RKO (cell line): ENCODE data around the gene TBCE.
"Not testable (repeated sequence)": the region's sequence is repeated elsewhere in the genome, so short reads cannot be mapped to it uniquely, and the experiment has no call there.

Experiments used
- DNase-seq: peaks from one replicate; pipeline ENCODE4 v3.0.0-alpha.2; 2016; ENCODE audit warnings: low spot score

TBCE gene

GRCh38 chr1:235455097-235455496, 87.9 kb downstream of the TBCE start:
- DNase-seq = no peak

- DNase-seq = no peak
These were observed 88.6 kb downstream of the TBCE start for GRCh38 chr1:235455823-235456222.

GRCh38 chr1:235457856-235458255, 90.6 kb downstream of the TBCE start:
- not testable (repeated sequence) for DNase-seq

GRCh38 chr1:235460770-235461169, 93.5 kb downstream of the TBCE start:
- DNase-seq = no peak

GRCh38 chr1:235461954-235462353, 94.7 kb downstream of the TBCE start:
- DNase-seq = no peak

GRCh38 chr1:235462832-235463231, 95.6 kb downstream of the TBCE start:
- DNase-seq = not testable (repeated sequence)

- DNase-seq = no peak
These were observed 97.8 kb downstream of the TBCE start for GRCh38 chr1:235465066-235465465.

GRCh38 chr1:235468004-235468403, 100.8 kb downstream of the TBCE start:
- DNase-seq = no peak

- peak; percentile 45 for DNase-seq
These were observed 101.7 kb downstream of the TBCE start for GRCh38 chr1:235468970-235469369.

- not testable (repeated sequence) for DNase-seq
These were observed 102.7 kb downstream of the TBCE start for GRCh38 chr1:235469897-235470296.

- DNase-seq = no peak
These were observed 103.7 kb downstream of the TBCE start for GRCh38 chr1:235470741-235471439.

GRCh38 chr1:235473806-235474205, 106.6 kb downstream of the TBCE start:
- peak; percentile 50 for DNase-seq

GRCh38 chr1:235483090-235483489, 115.9 kb downstream of the TBCE start:
- DNase-seq = no peak

GRCh38 chr1:235485558-235485957, 118.3 kb downstream of the TBCE start:
- DNase-seq = no peak

GRCh38 chr1:235486321-235486720, 119.1 kb downstream of the TBCE start:
- DNase-seq = no peak

- no peak for DNase-seq
These were observed 124.4 kb downstream of the TBCE start for GRCh38 chr1:235491644-235492043.

- DNase-seq = no peak
These were observed 127.3 kb downstream of the TBCE start for GRCh38 chr1:235494531-235494930.

GRCh38 chr1:235495030-235495429, 127.8 kb downstream of the TBCE start:
- DNase-seq = no peak

- no peak for DNase-seq
These were observed 128.3 kb downstream of the TBCE start for GRCh38 chr1:235495551-235495950.

GRCh38 chr1:235500971-235501540, 133.8 kb downstream of the TBCE start:
- no peak for DNase-seq
